BE2C (cell line): ENCODE results near the gene PBX4.
"Not testable (repeated sequence)": the region's sequence is repeated elsewhere in the genome, so short reads cannot be mapped to it uniquely, and the experiment has no call there.

Experiments
- DNase-seq: peaks from one replicate; pipeline ENCODE4 v3.0.0-alpha.2; 2020
- H3K27me3 ChIP-seq: fragments of 250-450 bp; sonication (Bioruptor Pico); 2 replicates; pipeline ENCODE4 v1.5.1; 2020; ENCODE audit warnings: mild to moderate bottlenecking
- H3K36me3 ChIP-seq: fragments of 250-450 bp; sonication (Bioruptor Pico); 2 replicates; pipeline ENCODE4 v1.5.1; 2020; ENCODE audit warnings: mild to moderate bottlenecking
- H3K4me1 ChIP-seq: fragments of 250-450 bp; sonication (Bioruptor Pico); 2 replicates; pipeline ENCODE4 v1.5.1; 2020
- H3K4me3 ChIP-seq: 2 replicates; pipeline ENCODE4 v1.5.1; 2011; ENCODE audit warnings: low read depth, low read length
- H3K9me3 ChIP-seq: fragments of 250-450 bp; sonication (Bioruptor Pico); 2 replicates; pipeline ENCODE4 v1.5.1; 2020
- TF ChIP-seq, protein P1 (sequence below): IDR thresholded peaks from 2 replicates; pipeline ENCODE4 v1.5.1; 2012; ENCODE audit warnings: mild to moderate bottlenecking, low read depth, low read length

Gene PBX4

DNA sequence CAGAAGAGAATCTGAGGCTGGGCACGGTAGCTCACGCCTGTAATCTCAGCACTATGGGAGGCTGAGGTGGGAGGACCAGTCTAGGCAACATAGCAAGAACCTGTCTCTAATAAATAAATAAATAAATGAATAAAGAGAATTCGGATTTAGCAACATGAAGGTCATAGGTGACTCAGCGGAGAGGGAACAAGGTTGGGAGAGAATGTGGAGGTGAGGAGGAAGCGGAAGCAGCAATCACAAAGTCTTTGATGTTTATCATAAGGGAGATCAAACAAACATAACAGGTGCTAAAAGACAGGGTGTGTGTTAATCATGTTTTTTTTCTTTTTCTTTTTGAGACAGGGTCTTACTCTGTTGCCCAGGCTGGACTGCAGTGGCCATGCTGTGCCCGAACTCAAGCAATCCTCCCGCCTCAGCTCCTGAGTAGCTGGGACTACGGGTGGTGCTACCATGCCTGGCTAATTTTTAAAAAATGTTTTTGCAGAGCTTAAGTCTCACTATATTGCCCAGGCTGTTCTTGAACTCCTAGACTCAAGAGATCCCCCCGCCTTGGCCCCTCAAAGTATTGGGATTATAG, 16.3 kb downstream of the PBX4 start:
- Histone ChIP-seq H3K36me3 (no peaks in the 10 kb centered on the region), H3K9me3 (no peaks in the 10 kb centered on the region), H3K4me3 (no peak overlapping the region), H3K4me1 (no peaks in the 10 kb centered on the region), H3K27me3 (no peaks in the 10 kb centered on the region)
- TF ChIP-seq, protein P1, sequence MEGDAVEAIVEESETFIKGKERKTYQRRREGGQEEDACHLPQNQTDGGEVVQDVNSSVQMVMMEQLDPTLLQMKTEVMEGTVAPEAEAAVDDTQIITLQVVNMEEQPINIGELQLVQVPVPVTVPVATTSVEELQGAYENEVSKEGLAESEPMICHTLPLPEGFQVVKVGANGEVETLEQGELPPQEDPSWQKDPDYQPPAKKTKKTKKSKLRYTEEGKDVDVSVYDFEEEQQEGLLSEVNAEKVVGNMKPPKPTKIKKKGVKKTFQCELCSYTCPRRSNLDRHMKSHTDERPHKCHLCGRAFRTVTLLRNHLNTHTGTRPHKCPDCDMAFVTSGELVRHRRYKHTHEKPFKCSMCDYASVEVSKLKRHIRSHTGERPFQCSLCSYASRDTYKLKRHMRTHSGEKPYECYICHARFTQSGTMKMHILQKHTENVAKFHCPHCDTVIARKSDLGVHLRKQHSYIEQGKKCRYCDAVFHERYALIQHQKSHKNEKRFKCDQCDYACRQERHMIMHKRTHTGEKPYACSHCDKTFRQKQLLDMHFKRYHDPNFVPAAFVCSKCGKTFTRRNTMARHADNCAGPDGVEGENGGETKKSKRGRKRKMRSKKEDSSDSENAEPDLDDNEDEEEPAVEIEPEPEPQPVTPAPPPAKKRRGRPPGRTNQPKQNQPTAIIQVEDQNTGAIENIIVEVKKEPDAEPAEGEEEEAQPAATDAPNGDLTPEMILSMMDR: no peak
- no peak for DNase-seq

DNA sequence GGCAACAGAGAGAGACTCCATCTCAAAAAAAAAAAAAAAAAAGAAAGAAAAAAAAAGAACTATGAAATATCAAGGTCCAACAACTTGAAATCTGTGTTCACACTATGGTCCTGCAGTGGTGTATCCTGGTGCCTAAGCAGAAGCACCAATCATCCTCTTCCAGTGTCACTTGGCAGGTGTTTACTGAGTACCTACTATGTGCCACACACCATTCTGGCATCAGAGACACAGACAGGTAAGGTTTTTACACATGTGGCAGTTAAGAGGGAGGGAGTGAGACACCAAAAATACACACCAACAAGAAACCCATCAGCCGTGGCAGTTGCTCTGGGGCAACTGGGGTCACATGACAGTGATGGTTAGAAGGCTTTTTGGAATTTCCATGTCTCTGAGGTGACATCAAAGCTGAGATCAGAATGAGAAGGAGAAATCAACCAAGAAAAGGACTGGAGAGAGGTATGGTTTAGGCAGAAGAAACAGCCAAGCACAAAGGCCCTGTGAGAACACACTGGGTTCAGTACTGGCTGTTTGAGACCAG, 17.6 kb downstream of the PBX4 start:
- TF ChIP-seq, protein P1: no peak
- Histone ChIP-seq H3K9me3 (no peaks in the 10 kb centered on the region), H3K36me3 (no peaks in the 10 kb centered on the region), H3K27me3 (no peaks in the 10 kb centered on the region), H3K4me3 (no peak overlapping the region), H3K4me1 (no peaks in the 10 kb centered on the region)
- DNase-seq: no peak

DNA sequence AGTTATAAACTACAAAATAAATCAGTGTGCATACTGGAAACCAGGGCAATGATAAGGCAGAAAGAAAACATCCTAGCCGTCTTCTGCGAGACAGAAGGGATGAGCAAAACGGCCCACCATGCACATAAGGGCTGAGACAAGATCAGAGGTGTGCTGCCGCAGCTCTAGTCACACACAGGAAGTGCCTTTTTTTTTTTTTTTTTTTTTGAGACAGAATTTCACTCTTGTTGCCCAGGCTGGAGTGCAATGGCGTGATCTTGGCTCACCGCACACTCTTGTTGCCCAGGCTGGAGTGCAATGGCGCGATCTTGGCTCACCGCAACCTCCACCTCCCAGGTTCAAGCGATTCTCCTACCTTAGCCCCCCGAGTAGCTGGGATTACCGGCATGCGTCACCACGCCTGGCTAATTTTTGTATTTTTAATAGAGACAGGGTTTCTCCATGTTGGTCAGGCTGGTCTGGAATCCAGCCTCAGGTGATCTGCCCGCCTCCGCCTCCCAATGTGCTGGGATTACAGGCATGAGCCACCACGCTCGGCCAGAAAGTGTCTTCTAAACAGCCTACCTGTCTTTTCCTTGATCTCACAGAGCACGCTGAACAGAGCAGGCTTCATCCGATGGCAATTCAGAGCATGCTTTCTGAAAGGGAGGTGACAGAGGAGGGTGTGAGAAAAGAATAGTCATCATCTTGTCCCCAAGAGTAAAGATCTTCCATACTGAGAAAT, 19.6 kb downstream of the PBX4 start:
- H3K27me3 ChIP-seq, H3K4me1 ChIP-seq, H3K9me3 ChIP-seq, DNase-seq, H3K4me3 ChIP-seq, H3K36me3 ChIP-seq: not testable (repeated sequence)

DNA sequence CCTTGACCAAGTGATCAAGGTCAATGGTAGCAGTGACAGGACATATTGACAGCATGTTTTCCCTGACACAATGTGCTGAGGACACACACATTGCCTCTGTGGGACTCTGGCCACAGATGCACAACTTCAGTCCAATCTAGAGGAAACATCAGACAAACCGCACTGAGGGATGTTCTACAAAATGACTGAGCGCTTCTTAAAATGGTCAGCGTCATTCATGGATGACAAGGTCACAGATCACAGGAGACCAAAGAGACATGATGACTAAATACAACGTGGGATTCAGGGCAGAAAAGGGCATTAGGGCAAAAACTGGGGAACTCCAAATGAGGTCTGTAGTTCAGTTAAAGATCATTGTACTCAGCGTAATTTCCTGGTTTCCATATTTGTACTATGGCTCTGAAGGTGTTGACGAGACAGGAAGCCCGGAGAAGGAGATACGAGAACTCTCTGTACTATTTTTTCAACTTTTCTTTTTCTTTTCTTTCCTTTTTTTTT, 20.6 kb downstream of the PBX4 start:
- no peaks in the 10 kb centered on the region for H3K27me3 ChIP-seq
- TF ChIP-seq, protein P1: no peak
- no peak for DNase-seq
- H3K4me1 ChIP-seq: no peaks in the 10 kb centered on the region
- H3K9me3 ChIP-seq: no peaks in the 10 kb centered on the region; the same call in 1 of the 2 replicates
- no peaks in the 10 kb centered on the region for H3K36me3 ChIP-seq
- H3K4me3 ChIP-seq: no peak overlapping the region

DNA sequence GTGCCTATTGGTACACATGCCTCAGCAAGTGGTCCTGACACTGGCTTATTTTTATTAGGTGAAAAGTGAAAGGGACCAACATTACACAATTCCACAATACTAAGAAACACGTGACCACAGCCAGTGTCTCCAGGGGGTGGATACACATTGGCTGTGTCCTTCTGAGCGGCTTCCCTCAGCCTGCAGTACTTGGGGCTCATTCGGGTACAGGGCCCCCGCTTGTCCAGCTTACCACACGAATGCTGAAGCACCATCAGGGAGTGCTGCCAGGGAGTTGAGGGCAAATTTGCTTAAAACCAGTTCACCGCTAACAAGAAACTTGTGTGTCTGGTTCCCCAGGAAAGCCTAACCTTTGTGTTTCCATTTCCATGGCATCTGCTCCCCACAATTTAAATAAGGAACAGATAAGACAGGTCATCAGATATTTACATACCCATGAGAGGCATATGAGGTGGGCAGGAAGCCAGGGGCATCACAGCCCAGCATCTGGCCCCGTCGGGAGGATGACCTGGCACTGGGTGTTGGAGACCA, 23.3 kb downstream of the PBX4 start:
- no peak overlapping the region for H3K4me3 ChIP-seq

DNA sequence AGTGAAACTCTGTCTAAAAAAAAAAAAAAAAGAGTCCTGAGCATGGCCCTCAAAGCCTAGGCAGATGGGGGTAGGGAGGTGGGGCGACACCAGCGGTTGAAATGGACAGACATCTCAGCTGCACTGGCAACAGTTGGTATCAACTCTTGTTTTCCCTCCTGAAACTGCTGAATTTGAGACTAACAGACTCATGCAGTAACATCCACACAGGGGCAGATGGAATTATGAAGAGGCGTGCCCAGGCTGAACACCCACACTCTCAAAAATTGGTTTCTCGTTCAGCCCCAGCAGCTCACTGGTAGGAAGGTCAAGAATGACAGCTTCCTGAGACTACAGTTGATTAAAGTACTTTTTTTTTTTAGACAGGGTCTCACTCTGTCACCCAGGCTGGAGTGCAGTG, 24.1 kb downstream of the PBX4 start:
- no peaks in the 10 kb centered on the region for H3K27me3 ChIP-seq
- H3K9me3 ChIP-seq: no peaks in the 10 kb centered on the region; the same call in 1 of the 2 replicates
- H3K4me1 ChIP-seq: no peaks in the 10 kb centered on the region
- no peak overlapping the region for H3K4me3 ChIP-seq
- H3K36me3 ChIP-seq: no peaks in the 10 kb centered on the region
- no peak for DNase-seq
- TF ChIP-seq, protein P1: no peak

More for the DNA sequence above, 23.3 kb downstream of the PBX4 start:
- no peaks in the 10 kb centered on the region for H3K27me3 ChIP-seq
- TF ChIP-seq, protein P1: no peak
- DNase-seq: no peak
- H3K4me1 ChIP-seq: no peaks in the 10 kb centered on the region
- no peaks in the 10 kb centered on the region for H3K36me3 ChIP-seq
- no peaks in the 10 kb centered on the region; the same call in 1 of the 2 replicates for H3K9me3 ChIP-seq
